ENCODE results near the gene GPR21.

Gene GPR21, protein sequence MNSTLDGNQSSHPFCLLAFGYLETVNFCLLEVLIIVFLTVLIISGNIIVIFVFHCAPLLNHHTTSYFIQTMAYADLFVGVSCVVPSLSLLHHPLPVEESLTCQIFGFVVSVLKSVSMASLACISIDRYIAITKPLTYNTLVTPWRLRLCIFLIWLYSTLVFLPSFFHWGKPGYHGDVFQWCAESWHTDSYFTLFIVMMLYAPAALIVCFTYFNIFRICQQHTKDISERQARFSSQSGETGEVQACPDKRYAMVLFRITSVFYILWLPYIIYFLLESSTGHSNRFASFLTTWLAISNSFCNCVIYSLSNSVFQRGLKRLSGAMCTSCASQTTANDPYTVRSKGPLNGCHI

GRCh38 chr9:123033352-123033751 is at the start of gene GPR21:
Gene GPR21 (plus strand): TSS chr9:123033667. CDS start chr9:123034567, 900 bp downstream.
- no peak for DNase-seq

- no peak for DNase-seq
Measured at GRCh38 chr9:122986010-122986409, 47.5 kb upstream of the GPR21 start.

DNA sequence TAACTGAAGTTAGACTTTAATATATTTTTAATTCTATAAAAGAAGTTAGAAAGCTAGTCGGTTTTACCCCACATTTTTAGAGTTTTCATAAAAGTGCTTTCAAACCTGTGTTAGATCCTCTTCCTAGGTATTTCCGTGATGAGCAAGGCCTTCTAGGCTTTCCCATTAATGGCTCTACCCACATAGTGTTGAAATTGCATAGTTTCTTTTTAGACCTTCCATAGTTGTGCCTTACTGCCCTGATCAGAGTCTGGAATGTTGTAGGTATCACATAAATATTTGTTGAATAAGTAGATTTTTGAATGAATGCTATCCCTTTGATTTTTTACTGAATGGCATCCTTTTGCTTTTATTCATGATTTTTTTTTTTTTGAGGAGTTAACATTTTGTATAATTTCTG is 45.3 kb upstream of the GPR21 start:
- DNase-seq: no peak

- DNase-seq: no peak
Measured at GRCh38 chr9:122988920-122989621, 44.4 kb upstream of the GPR21 start.

DNA sequence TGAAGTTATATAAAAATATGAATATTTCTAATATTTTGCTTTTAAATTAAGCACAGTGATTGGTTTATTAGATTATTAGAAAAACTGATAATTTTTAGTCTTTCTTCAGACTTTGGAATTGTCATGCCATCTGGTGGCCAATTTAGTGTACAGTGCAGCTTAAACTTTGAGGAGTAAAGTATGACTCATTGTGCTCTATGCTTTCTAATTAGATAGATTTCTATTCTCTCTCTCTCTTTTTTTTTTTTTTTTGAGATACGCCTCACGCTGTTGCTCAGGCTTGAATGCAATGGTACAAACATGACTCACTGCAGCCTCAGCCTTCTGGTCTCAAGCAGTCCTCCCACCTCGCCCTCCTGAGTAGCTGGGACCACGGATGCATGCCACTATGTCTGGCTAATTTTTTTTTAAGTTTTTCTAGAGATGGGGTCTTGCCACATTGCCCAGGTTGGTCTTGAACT is 42.1 kb upstream of the GPR21 start:
- no peak for DNase-seq

- no peak for DNase-seq
Measured at GRCh38 chr9:122996586-122996985, 36.9 kb upstream of the GPR21 start.

DNA sequence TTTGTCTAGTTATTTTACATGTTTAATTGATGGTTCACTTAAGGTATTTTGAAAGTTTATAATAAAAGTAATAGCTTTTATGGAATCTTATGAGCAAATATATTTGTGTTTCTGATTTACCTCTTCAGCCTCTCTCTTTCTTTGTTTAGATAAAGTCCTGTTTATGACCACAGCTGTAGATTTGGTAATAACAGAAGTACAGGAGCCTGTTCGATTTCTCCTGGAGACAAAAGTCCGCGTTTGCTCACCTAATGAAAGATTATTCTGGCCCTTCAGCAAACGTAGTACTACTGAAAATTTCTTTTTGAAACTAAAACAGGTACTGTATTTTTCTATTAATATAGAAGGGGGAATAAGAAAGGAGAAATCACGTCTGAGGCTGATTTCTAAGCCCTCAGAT is 35.0 kb upstream of the GPR21 start:
- DNase-seq: no peak

DNA sequence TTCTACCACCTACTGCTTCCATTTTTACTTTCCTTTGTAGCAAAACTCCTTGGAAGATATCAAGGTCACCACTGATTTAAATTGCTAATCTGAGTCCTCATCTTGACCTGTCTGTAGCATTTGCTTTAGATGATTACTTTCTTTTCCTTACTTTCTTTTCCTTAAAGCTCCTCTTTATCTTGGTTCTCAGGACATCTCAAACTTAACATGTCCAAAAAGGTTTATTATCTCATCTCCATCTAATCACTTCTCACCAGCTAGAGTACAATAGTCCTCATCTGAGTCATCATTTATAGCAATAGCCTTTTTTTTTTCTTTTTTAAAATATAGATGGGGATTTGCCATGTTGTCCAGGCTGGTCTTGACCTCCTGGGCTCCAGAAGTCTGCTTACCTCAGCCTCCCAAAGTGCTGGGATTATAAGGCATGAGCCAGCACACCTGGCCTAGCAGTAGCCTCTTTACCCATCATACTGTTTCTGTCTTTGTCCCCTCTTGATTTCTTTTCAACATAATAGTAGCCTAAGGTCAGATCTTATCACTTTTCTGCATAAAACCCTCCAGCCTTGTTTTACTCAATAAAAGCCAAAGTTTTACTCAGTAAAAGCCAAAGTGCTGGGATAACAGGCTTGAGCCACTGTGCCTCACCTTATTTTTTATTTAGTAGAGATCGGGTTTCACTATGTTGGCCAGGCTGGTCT is 32.9 kb upstream of the GPR21 start:
- no peak for DNase-seq

- DNase-seq: no peak
Measured at GRCh38 chr9:123002754-123003153, 30.7 kb upstream of the GPR21 start.

DNA sequence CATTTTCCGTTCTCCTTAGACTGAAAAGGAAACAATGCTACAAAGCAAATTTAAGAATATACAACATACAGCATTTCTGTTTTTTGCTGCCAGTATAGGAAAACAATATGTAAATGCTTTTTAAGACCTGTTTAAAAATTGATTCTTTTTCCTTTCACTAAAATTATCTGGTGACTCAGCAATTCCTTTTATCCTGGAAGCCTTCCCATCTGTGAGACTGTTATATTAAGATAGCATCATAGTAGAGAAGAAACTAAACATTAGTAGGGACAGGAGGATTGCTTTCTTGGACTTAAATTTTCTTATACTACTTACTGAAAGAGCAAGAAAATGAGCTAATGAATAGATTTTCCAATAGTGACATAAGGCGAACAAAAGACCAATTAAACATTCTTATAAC is 30.0 kb upstream of the GPR21 start:
- no peak for DNase-seq

- DNase-seq: no peak
Measured at GRCh38 chr9:123005964-123006363, 27.5 kb upstream of the GPR21 start.

- DNase-seq: no peak
Measured at GRCh38 chr9:123007269-123007668, 26.2 kb upstream of the GPR21 start.

DNA sequence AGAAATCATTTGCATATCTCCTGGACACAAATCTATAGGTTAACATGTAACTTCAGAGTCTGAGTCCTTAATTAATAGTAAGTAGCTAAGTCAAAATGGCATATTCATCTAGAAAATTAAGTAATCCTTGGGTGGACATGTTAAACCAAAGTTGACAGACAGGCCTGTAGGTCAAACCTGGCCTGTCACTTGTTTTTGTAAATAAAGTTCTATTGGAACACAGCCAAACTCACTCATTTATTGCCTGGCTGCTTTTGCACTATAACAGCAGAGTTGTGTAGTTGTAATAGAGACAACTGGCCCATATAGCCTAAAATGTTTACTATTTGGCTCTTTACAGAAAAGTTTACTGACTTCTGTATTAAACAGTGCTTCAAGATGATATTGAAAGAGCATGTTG is 24.6 kb upstream of the GPR21 start:
- no peak for DNase-seq

GRCh38 chr9:123011380-123011779 is 22.1 kb upstream of the GPR21 start:
- DNase-seq: no peak

GRCh38 chr9:123011878-123012528 is 21.5 kb upstream of the GPR21 start:
- no peak for DNase-seq

DNA sequence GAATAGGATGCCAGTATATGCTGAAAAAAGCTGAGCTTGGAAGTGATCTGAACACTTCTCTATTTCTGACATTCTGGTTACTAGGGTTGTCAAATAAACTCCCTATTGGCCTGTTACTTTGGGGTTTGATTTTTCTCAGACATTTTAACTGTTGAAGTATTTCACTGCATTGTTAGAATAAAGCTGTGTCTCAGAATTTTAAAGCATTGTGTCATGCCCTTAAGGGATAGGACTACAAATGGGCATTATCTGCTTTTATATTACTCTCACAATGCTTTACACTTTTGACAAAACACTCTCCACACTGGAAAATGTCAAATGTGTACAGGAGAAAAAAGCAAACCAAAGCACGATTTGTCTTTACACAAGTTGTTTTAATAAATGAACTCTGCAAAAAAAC is 16.8 kb upstream of the GPR21 start:
- no peak for DNase-seq

DNA sequence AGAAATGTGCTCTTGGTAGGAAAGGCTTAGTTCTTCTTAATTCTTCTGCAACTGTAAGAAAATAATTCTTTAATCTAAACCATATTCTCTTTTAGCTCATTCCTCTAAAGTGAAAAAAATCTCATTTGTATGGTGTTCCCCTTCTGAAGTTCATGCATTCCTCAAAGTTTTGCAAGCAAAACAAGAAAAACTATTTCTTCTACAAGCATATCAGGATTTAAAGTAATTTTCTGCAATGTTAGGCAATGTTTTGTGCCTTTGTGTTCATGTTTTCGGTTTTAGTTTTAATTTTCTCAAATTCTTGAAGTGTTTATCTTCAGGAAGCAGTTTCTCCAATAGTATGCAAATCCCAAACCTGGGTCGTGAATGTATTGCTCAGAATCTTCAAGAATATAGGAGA is 12.7 kb upstream of the GPR21 start:
- DNase-seq: no peak

DNA sequence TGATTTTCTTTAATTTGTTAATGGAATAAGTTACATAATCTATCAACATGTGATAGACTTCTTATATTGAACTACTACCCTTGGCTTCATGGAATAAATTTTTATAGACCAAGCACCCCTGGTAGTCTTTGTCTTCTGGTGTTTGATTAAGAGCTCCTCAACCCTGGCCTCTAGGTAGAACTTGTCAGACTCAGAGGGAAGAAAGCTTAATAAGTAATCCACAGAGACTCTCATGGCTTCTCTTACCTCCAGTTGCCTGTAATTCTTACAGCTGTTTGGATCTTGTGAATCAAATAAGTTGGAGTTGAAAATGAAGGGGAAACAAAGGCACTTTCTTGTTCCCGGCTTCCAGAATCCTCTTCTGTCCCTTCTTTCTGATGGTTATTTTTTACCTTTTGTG is 7.0 kb upstream of the GPR21 start:
- no peak for DNase-seq

- DNase-seq: no peak
Measured at GRCh38 chr9:123027517-123027916, 6.0 kb upstream of the GPR21 start.

- DNase-seq: no peak
Measured at GRCh38 chr9:123028136-123028535, 5.3 kb upstream of the GPR21 start.

GRCh38 chr9:123028973-123029372 is 4.5 kb upstream of the GPR21 start:
- DNase-seq: no peak

GRCh38 chr9:123031963-123032362 is 1.5 kb upstream of the GPR21 start:
- DNase-seq: no peak

GRCh38 chr9:123033864-123034601 is 566 bp downstream of the GPR21 start:
- no peak for DNase-seq

Data from NCI-H2029 treated with DMSO at 0.1 percent for 48 hours (cell line).